ENCODE measurements around the gene SPATC1L.

The SPATC1L gene

DNA sequence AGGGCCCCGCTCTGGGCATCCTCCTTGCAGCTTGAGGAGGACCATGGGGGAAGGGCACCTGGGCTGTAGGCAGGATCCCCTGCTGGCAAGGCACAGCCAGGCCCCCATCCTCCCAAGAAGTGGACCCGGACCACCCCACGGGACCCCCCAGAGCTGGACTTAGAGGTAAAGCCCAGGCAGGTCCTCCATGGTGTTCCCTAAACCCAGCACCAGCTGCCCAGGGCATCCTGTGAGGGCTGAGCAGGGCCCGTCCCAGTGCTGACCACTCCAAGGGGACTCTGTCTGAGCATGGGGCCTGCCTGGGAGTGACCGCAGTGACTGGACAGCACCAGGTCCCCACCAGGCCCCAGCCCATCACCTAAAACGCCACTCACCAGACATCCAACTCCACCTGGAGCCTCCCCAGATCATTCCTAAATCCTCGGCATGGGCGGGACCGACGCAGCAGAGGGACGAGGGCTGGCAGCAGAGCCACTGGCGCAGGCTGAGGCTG is 65.1 kb downstream of the SPATC1L start:
- no peak for DNase-seq (ENCODE audit: low read depth)

GRCh38 chr21:46118316-46119143 is 65.7 kb downstream of the SPATC1L start:
- DNase-seq (ENCODE audit: low read depth): no peak

- DNase-seq (ENCODE audit: low read depth): no peak
Observed at GRCh38 chr21:46117586-46118315, 66.5 kb downstream of the SPATC1L start.

DNA sequence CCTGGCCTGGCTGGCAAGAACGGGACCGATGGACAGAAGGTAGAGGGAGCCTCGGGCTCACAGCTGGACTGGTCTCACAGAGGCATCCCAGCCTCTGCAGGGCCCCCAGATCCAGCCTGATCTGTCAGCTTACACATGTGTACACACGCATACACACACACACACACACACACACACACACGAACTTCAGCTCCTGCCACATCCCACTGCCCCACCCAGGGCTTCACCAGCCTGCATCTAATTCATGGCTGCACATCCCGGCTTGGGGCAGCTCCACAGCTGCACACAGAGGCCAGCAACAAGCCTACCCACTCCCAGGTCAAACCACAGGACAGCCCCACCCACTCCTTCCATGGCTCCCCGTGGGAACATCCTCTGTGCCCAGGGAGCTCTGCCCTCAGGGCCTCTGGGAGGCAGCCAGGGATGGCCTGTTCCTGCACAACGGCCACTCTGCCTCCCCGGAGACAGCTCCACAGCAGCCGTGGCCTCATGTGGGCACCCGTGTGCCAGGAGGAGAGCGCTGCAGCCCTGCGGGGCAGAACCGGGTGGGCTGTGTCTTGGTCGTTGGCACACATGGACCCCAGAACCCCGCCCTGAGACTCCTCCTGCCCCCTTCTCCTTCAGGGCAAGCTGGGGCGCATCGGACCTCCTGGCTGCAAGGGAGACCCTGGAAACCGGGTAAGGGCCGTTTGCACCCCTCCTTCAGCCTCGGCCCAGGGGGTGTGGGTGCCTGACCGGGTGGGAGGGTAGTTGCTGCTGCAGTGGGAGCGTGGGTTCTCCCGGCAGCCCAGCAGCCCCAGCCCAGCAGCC is 67.3 kb downstream of the SPATC1L start:
- DNase-seq (ENCODE audit: low read depth): no peak

- DNase-seq (ENCODE audit: low read depth): no peak
Observed at GRCh38 chr21:46116189-46116775, 68.0 kb downstream of the SPATC1L start.

- DNase-seq (ENCODE audit: low read depth): no peak
Observed at GRCh38 chr21:46115441-46116188, 68.6 kb downstream of the SPATC1L start.

DNA sequence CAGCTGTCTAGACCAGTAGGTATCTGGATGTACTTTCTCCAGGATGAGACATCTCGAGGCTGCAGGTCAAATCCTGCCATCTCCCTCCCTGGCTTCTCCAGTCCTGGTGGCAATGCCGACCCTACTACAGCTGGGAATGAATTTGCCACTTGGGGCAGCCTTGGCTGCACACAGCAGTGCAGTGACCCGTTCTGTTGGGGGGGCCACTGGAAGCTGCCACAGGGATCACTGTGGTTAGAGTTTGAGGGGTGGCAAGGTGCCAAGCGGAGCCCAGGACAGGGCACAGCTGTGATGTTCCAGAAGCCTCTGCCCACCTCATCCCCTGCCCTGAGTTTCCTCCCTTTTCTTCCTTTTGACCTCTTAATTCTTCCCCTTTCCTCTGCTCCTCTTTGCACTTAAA is 69.3 kb downstream of the SPATC1L start:
- DNase-seq (ENCODE audit: low read depth): no peak

- no peak for DNase-seq (ENCODE audit: low read depth)
Observed at GRCh38 chr21:46113497-46114176, 70.6 kb downstream of the SPATC1L start.

DNA sequence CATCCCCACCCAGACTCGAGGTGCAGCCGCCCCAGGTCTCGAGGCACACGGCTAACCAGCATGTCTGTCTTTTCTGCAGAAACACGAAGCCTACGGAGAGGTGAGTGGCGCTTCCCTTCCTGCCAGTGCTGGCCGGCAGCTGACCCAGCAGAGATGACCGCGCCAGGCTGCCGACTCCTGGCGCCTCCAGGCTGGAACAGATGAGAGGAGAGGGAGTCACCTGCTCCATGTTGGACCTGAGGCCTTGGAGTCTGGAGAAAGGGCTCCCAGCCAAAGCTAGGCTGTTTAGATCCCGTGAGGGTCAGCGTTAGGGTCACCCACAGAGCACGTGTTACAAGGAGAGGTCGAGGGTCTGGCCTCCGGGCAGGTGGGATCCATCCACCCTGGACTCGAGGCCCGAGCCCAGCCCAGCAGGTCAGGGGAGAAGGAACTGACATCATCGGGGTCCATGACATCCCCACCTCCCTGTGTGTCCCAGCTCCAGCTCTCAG is 71.5 kb downstream of the SPATC1L start:
- no peak for DNase-seq (ENCODE audit: low read depth)

- DNase-seq (ENCODE audit: low read depth): no peak
Observed at GRCh38 chr21:46111857-46112724, 72.2 kb downstream of the SPATC1L start.

- DNase-seq (ENCODE audit: low read depth): no peak
Observed at GRCh38 chr21:46111193-46111571, 73.1 kb downstream of the SPATC1L start.
